ENCODE results near the gene OR52N2.
A peak's percentile ranks its signal among the peaks of the same experiment; 100 is the strongest.

OR52N2 gene

GRCh38 chr11:5808500-5809121, at the start of gene OR52N2:
Gene OR52N2, plus strand, starts transcription at chr11:5808924. Its CDS starts 11,412 bp downstream, at chr11:5820336.
- peak; percentile 78 to 89 for DNase-seq
- no peak for TF ChIP-seq POLR2A (IDR thresholded peaks at IDR 0.05; ENCODE audit: low read length)
- no peak for TF ChIP-seq GATA1 (IDR thresholded peaks at IDR 0.05; ENCODE audit: low read depth, low read length)

GRCh38 chr11:5767056-5767455, 41.7 kb upstream of the OR52N2 start:
- TF ChIP-seq POLR2A (IDR thresholded peaks at IDR 0.05; ENCODE audit: low read length) (no peak), GATA1 (IDR thresholded peaks at IDR 0.05; ENCODE audit: low read depth, low read length) (no peak)
- DNase-seq = no peak

GRCh38 chr11:5783255-5783654, 25.5 kb upstream of the OR52N2 start, which contains the start of gene OR52N5:
Gene OR52N5, minus strand, starts transcription at chr11:5783355. Its CDS starts 4,721 bp downstream, at chr11:5778634.
- no peak for DNase-seq
- no peak for TF ChIP-seq POLR2A (IDR thresholded peaks at IDR 0.05; ENCODE audit: low read length)
- TF ChIP-seq GATA1 (IDR thresholded peaks at IDR 0.05; ENCODE audit: low read depth, low read length) = no peak

- no peak for DNase-seq
- TF ChIP-seq POLR2A (IDR thresholded peaks at IDR 0.05; ENCODE audit: low read length) (no peak), GATA1 (IDR thresholded peaks at IDR 0.05; ENCODE audit: low read depth, low read length) (no peak)
Observed at GRCh38 chr11:5791165-5791564, 17.6 kb upstream of the OR52N2 start, which contains the start of gene OR52N1. Gene OR52N1, minus strand, starts transcription at chr11:5791265. Its CDS starts 2,449 bp downstream, at chr11:5788816.

- DNase-seq = no peak
- no peak for TF ChIP-seq GATA1 (IDR thresholded peaks at IDR 0.05; ENCODE audit: low read depth, low read length)
- TF ChIP-seq POLR2A (IDR thresholded peaks at IDR 0.05; ENCODE audit: low read length) = no peak
Observed at GRCh38 chr11:5796541-5796940, 12.2 kb upstream of the OR52N2 start.

GRCh38 chr11:5803982-5804381, 4.7 kb upstream of the OR52N2 start:
- no peak for DNase-seq
- TF ChIP-seq POLR2A (IDR thresholded peaks at IDR 0.05; ENCODE audit: low read length) (no peak), GATA1 (IDR thresholded peaks at IDR 0.05; ENCODE audit: low read depth, low read length) (no peak)

GRCh38 chr11:5807580-5807979, 1.1 kb upstream of the OR52N2 start:
- TF ChIP-seq GATA1 (IDR thresholded peaks at IDR 0.05; ENCODE audit: low read depth, low read length) (no peak), POLR2A (IDR thresholded peaks at IDR 0.05; ENCODE audit: low read length) (no peak)
- peak in 1 of 2 experiments; percentile 21 for DNase-seq

GRCh38 chr11:5809122-5809519, 397 bp downstream of the OR52N2 start:
- peak; percentile 20 to 41 for DNase-seq

GRCh38 chr11:5809905-5810795, 1.4 kb downstream of the OR52N2 start:
- peak; percentile 40 to 64 for DNase-seq
- TF ChIP-seq POLR2A (IDR thresholded peaks at IDR 0.05; ENCODE audit: low read length) (no peak), GATA1 (IDR thresholded peaks at IDR 0.05; ENCODE audit: low read depth, low read length) (no peak)

More at GRCh38 chr11:5809122-5809519, 397 bp downstream of the OR52N2 start:
- TF ChIP-seq GATA1 (IDR thresholded peaks at IDR 0.05; ENCODE audit: low read depth, low read length) (no peak), POLR2A (IDR thresholded peaks at IDR 0.05; ENCODE audit: low read length) (no peak)

- no peak for TF ChIP-seq POLR2A (IDR thresholded peaks at IDR 0.05; ENCODE audit: low read length)
- TF ChIP-seq GATA1 (IDR thresholded peaks at IDR 0.05; ENCODE audit: low read depth, low read length) = no peak
- DNase-seq = peak in 1 of 2 experiments; percentile 15
Observed at GRCh38 chr11:5815534-5815933, 6.8 kb downstream of the OR52N2 start.

- DNase-seq = no peak
- TF ChIP-seq GATA1 (IDR thresholded peaks at IDR 0.05; ENCODE audit: low read depth, low read length) = no peak
Observed at GRCh38 chr11:5818245-5818886, 9.6 kb downstream of the OR52N2 start.

GRCh38 chr11:5831196-5831829, 22.6 kb downstream of the OR52N2 start:
- no peak for DNase-seq
- TF ChIP-seq GATA1 (IDR thresholded peaks at IDR 0.05; ENCODE audit: low read depth, low read length) (no peak), POLR2A (IDR thresholded peaks at IDR 0.05; ENCODE audit: low read length) (no peak)

- TF ChIP-seq GATA1 (IDR thresholded peaks at IDR 0.05; ENCODE audit: low read depth, low read length) (no peak), POLR2A (IDR thresholded peaks at IDR 0.05; ENCODE audit: low read length) (no peak)
- no peak for DNase-seq
Observed at GRCh38 chr11:5833446-5833845, 24.7 kb downstream of the OR52N2 start.

Measured in erythroblast (primary cell).